GM19452 (cell line): ENCODE results near the gene PF4V1.
"Not testable (repeated sequence)": the region's sequence is repeated elsewhere in the genome, so short reads cannot be mapped to it uniquely, and the experiment has no call there.

Experiments used
- ATAC-seq: cut with Tn5 transposase; IDR thresholded peaks from one replicate; pipeline ENCODE4 v1.9.1; 2021; ENCODE audit not compliant: unreplicated experiment

PF4V1 gene

DNA sequence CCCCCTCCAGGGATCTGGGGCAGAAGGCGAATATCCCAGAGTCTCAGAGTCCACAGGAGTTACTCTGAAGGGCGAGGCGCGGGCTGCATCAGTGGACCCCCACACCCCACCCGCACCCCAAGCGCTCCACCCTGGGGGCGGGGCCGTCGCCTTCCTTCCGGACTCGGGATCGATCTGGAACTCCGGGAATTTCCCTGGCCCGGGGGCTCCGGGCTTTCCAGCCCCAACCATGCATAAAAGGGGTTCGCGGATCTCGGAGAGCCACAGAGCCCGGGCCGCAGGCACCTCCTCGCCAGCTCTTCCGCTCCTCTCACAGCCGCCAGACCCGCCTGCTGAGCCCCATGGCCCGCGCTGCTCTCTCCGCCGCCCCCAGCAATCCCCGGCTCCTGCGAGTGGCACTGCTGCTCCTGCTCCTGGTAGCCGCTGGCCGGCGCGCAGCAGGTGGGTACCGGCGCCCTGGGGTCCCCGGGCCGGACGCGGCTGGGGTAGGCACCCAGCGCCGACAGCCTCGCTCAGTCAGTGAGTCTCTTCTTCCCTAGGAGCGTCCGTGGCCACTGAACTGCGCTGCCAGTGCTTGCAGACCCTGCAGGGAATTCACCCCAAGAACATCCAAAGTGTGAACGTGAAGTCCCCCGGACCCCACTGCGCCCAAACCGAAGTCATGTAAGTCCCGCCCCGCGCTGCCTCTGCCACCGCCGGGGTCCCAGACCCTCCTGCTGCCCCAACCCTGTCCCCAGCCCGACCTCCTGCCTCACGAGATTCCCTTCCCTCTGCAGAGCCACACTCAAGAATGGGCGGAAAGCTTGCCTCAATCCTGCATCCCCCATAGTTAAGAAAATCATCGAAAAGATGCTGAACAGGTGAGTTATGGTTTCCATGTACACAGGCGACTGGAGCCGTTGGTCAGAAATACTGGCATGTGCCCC is 16.3 kb downstream of the PF4V1 start, which contains the start of gene CXCL1:
Gene CXCL1, plus strand, starts transcription at position 264 of the 926 bp plus-strand sequence. Its CDS starts 78 bp downstream, at position 342.
- no peak for ATAC-seq

DNA sequence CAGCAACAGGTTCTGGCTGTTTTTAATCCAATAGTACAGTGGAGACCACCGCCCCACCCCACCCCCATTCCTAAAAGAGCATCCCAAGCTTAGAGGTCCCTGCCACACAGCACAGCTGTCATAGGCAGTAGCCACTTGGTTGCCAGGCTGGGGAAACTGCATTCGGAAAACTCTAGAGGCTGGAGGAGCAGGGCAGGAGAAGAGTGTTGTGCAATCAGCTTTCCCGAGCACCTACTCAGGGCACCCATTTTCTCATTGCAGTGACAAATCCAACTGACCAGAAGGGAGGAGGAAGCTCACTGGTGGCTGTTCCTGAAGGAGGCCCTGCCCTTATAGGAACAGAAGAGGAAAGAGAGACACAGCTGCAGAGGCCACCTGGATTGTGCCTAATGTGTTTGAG is 17.2 kb downstream of the PF4V1 start:
- ATAC-seq: no peak

DNA sequence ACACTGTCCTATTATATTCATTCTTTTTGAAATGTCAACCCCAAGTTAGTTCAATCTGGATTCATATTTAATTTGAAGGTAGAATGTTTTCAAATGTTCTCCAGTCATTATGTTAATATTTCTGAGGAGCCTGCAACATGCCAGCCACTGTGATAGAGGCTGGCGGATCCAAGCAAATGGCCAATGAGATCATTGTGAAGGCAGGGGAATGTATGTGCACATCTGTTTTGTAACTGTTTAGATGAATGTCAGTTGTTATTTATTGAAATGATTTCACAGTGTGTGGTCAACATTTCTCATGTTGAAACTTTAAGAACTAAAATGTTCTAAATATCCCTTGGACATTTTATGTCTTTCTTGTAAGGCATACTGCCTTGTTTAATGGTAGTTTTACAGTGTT is 17.7 kb downstream of the PF4V1 start:
- no peak for ATAC-seq

DNA sequence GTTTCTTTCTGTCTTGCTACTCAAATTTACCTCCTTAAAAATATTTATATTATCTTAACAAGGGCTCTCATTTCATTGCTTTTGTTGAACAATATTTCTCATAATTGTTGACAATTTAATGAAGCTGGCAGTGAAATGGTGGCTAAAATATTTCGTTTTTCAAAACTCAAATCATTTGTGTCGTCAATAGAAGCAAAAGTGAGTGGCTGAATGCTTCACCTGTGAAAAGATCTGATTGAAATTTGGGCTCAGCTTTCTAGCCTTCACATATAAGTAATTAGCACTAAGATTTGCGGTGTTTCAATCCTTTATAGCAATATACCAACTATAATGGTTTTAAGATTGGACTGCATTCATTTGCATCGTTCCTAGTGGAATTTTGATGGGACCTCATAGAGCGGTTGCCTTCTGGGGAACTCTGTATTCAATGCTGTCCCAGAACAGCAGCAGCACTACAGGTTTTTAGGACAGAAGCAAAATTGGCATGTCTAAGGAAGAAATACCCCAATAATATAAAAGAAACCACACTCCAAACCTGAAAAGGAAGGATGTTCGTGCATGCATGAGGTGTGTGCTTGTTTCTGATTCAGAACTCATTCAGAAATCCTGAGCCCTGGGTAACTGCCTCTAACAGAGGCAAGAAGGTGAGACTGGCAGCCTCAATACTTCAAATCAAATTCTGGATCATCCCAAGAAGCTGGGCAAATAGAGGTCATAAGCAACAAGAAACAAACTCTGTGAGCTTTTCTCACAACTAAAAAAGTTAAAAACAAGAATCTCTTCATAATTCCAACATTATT is 18.6 kb downstream of the PF4V1 start:
- no peak for ATAC-seq

DNA sequence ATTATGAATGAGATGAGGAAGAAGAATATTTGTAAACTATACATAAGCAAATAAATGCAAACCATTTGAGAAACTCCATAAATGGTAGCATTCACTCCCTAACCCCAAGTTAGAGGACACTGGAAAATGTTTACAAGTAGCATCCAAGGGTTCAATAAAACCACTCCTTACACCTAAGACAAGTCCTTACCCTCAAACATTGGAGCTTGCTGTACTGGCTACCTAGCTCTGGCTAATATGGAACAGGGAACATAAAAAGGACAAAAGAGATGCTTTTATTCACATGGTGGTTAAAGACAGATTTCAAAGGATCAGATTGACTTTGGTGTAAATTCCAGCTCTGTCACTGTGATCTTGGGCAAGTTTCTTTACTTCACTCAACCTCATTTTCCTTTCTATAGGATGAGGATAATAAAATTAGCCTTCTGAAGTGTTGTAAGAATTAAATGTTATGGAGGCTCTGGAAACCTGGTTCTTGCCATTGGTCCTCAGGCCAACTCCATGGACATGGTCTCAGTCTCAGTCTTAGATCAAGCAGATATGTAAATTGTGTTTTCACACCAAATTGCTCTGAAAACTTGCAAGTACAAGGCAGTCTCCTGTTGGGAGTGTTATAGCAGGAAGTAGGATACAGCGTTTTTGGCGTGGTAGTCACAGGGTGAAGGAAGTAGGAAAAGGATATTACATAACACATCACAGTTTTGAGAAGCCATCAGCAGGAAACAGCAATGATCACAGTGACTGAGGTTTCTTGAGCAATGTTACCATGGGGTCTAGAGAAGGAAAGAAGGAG is 19.4 kb downstream of the PF4V1 start:
- ATAC-seq: no peak

DNA sequence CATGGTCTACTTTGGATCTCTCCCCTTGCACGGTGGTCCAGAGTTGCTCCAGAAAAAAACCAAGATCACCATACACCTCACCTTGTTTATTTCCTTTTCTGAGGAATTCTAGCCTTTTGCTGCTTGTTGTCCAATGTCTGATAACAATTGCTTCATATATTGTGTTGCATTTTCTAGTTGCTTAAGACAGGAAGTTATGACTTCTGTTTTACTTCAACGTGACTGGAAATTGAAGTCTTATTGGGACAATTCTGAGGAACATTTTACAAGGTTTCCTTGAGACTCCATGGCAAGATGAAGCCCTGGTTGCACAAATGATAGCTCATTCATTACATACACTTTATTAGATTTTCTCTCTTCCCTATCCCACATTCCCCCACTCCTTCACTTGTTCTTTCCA is 21.3 kb downstream of the PF4V1 start:
- no peak for ATAC-seq

DNA sequence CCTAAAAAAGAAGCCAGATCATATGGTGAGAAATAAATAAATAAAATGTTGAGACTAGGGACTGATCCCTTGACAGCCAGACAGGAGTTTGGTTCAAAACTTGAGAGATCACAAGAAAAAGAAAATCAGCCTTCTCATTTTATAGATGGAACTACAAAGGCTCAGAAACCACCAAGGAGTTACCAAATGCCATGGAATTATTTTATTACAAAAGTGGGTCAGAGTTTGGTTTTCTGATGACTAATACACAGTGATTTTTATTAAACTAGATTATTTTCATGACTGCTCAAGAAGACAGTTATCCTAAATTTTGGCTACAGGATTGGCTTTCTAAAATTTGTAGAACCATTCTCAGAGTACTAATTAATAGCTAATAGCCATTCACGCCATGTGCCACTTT is 22.3 kb downstream of the PF4V1 start:
- ATAC-seq: no peak

DNA sequence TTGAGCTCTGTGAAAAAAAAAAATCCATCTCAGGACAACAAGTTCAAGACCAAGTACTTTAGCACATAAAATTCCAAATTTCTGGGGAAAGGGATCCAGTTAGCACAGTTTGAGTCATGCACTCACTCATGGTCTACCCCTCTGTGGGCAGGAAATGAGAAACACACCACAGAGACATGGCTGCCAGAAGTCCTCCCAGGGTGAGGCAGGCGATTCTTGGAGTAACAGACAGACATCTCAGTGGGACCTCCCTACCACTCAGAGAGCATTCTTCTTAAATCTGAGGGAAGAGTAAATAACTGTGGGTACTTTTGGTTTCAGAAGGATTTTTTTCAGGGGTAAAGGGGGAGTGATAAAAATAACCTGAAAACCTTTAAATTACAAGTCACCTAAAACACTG is 30.2 kb downstream of the PF4V1 start:
- no peak for ATAC-seq

DNA sequence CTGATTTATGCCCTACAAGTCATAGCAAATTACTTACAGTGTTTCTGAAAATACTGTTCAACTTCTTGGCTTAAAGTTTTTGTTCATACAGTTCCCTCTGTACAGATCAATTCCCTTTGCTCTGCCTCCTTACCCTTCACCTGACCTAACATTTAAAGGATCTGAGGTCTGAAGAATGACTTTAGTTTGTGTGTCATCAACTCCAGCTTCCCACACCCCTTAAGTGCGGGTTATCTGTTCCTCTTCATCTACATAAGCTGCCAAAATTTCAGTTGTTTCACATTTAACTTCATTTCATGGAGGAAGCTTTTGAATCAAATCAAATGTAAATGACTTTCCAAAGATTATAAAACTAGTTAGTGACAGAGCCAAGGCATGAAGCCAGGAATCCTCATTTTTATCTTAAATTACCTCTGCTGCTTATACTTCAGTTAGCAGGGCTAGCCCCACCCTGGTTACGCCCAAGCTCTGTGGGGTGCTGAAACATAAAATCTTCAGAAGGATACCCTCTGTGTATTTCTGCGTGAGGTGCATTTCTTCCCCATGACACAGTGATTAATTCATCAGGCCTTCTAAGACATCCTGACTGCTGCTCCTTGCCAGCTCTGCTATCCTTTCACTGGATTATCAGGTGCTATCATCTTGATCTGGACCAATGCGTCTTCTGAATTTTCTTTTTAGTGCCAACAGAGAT is 32.6 kb downstream of the PF4V1 start:
- no peak for ATAC-seq

DNA sequence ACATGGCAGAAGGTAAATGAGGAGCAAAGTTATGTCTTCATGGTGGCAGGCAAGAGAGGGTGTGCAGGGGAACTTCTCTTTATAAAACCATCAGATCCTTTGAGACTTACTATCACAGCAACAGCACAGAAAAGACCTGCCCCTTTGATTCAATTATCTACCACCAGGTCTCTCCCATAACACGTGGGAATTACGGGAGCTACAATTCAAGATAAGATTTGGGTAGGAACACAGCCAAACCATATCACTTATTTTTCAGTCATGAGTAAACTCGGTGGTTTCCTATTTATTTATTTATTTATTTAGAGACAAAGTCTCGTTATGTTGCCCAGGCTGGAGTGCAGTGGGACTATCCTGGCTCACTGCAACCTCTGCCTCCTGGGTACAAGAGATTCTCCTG is 38.2 kb downstream of the PF4V1 start:
- no peak for ATAC-seq

DNA sequence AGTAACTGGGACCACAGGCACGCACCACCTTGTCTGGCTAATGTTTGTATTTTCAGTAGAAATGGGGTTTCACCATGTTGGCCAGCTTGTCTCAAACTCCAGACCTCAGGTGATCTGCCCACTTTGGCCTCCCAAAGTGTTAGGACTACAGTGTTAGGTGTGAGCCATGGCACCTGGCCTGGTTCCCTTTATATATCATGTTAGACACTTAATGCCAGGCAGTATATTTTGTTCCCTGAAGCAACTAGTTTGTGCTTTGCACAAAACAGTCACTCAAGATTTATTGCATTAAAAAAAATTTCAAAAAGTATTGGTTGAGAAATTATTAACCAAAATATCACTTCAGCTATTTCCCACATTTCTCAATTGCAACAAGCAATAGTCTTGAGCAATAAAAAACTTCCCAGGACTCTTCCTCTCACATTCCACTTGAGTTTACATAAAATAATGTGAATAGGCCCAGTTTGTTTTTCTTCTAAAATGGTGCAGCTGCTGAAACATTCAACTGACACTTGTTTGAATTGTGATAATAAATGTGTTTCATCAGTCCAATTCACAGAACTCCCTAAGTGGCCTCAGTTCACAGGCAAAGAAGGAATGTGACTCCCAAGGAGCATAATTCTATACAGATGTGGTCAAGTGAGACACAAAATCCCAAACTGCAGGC is 38.8 kb downstream of the PF4V1 start:
- no peak for ATAC-seq

DNA sequence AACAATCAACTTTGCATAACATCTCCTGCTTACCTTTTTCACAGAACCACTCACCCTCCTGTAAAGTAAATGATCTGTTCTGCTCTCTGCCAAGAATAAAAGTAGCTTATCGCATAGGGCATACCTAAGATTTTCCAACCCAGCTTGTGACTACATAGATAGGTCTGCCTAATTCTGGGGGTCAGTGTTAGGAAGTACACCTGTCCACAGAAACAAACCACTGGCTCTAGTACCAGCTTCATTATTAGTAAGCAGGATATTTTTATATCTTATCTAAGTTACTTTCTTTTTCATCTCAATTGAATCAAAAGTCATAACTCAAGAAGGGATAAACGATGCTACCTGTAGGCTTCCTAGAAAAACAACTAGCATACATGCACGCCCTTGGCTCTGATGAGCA is 39.9 kb downstream of the PF4V1 start:
- no peak for ATAC-seq

DNA sequence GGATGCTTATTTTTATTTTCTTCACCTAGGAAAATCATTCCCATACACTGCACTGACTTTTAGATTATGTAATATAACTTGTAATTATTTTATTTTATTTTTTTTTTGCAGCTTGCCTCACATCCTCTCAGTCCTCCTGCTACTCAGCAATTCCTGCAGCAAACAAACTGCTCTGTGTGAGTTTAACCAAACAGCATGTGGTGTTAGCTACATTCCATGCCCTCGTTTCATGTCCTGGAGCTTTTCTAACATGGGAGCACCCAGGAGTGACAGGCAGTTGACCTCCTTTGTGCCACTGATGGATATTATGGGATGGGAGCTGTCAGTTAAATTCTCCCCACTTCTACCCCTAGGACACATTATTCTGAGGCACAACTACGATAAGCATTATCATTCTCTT is 40.9 kb downstream of the PF4V1 start:
- ATAC-seq: no peak

DNA sequence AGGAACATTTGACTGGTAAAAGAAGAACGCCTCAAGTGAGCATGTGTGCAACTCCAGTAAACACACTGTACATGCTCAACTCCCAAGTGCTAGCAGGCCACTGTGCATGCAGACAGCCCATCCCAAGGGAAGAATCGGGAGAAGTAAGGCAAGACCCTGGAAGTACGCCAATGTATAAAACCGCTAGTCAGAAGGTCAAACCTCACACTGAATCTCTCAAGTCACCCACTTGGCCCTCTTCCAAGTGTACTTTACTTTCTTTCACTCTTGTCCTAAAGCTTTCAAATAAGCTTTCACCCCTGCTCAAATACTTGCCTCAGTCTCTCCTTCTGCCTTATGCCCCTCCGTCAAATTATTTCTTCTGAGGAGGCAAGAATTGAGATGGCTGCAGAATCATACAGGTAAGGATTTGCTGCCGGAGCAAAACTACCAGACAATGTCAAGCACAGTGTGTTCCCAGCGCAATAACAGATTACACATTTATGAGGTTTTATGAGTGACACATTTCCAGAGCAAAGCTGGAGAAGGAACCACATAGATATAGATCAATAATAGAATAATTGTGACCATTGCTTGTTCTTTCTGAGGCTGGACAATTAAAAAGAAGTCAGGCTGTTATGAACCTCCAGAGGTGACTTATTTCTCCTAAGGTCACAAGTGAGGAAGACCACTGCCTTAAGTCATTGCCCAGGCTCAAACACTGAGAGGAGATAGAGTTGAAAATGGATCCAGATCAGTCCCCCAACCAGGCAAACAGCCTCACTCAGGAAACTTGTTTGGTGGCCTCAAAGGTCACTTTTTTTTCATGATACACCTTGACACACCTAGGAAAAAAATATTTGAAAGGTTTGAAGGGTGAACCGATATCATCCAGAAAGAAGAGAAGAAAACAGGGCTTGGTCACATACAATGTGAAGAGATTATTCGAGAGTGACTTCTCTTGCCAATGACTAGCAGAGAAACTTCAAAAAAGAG is 42.4 kb downstream of the PF4V1 start:
- no peak for ATAC-seq

DNA sequence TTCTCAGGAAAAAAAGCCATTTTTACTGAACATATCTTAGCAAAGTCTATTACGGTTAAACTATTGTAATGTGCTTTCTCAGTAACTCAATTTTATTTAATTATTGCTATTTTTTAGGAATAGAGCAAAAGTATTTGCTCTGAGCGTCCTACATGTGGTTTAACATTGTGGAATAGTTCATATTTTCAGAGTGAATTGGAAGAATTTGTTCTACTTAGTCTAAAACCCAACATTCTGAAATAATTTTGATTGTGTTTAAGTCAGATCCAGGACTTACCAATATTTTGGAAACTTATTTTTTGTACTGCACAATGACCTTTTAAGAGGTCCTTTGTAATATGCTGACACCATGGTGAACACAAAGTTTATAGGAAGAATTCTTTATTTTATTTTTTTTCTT is 43.3 kb downstream of the PF4V1 start:
- ATAC-seq: no peak

DNA sequence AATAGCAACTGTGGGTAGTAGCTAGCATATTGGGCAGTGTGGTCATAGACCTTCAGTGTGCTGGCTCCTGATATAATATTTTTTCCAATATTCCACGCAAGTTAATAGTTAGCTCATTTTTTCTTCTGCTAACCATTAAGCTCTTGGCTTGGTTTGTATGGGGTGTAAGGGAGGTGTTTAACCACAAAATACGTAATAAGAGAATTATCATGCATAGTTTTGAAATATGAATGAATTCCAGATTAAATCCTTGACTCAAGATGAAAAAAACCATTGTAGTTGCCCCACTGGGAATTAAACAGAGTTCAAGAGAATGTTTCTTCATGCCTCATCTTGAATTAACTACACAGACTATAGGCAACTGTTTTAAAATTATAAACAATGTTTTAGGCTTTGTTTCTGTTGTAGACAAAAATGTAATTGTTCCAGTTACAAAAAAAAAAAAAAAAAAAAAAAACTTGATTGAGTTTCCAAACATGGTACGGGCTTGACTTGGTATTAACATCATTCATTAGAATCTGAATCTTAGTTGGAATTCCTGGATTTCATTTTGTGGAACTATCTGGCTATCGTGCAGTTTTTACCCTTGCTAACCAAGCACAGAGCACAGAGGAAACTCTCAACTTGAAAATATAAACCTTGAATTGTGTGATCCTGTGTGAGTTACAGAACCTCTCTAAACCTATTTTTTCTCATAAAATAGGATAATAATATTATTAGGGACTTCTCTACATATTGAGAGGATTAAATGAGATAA is 44.5 kb downstream of the PF4V1 start:
- ATAC-seq: no peak

DNA sequence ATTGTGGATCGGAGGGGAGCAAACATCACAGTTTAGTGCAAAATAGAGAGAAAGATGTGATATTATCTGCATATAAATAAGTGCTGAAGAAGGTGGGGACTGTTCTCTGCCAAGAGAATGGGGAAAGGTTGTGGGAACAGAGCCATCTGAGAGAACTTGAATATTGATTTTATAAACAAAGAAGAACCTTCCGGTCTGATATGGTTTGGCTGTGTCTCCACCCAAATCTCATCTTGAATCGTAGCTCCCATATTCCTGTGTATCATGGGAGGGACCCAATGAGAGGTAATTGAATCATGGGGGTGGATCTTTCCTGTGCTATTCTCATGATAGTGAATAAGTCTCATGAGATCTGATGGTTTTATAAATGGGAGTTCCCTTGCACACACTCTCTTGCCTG is 46.2 kb downstream of the PF4V1 start:
- not testable (repeated sequence) for ATAC-seq

DNA sequence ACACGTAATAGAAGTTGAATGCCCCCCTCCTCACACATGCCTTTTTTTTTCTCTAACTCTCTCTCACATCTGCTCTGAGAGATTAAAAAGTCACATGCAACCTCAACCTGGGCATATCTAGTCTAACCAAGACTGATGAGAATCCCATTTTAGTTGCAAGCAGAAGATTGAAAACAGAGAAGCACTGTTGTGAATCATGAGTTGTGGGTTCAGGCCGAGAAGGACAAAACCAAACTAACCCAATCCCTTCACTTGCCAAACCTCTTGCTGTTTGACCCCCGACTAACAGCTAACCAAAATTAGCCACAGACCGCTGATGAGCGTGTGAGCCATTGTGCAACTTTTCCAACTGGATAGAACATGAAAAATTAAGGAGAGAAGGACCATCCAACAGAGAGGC is 47.9 kb downstream of the PF4V1 start:
- ATAC-seq: no peak
